ENCODE results near the gene DISP2.

DISP2 gene

GRCh38 chr15:40382580-40383456, 24.8 kb downstream of the DISP2 start, which contains the start of gene KNSTRN:
Gene KNSTRN (plus strand): TSS chr15:40382721. CDS start chr15:40382836, 115 bp downstream.
- DNase-seq (ENCODE audit: low read depth in 2 of 3, low spot score in 1 of 3) = peak; percentile 90 to 95 (median 91)

- no peak for DNase-seq (ENCODE audit: low read depth in 2 of 3, low spot score in 1 of 3)
Measured at GRCh38 chr15:40386480-40386879, 28.5 kb downstream of the DISP2 start.

- no peak for DNase-seq (ENCODE audit: low read depth in 2 of 3, low spot score in 1 of 3)
Measured at GRCh38 chr15:40388941-40389823, 31.2 kb downstream of the DISP2 start.

- DNase-seq (ENCODE audit: low read depth in 2 of 3, low spot score in 1 of 3) = no peak
Measured at GRCh38 chr15:40389824-40390595, 32.0 kb downstream of the DISP2 start.

- DNase-seq (ENCODE audit: low read depth in 2 of 3, low spot score in 1 of 3) = no peak
Measured at GRCh38 chr15:40392986-40393948, 35.2 kb downstream of the DISP2 start.

- DNase-seq (ENCODE audit: low read depth in 2 of 3, low spot score in 1 of 3) = no peak
Measured at GRCh38 chr15:40397688-40398412, 39.8 kb downstream of the DISP2 start.

GRCh38 chr15:40398413-40398873, 40.4 kb downstream of the DISP2 start:
- DNase-seq (ENCODE audit: low read depth in 2 of 3, low spot score in 1 of 3) = no peak

GRCh38 chr15:40399370-40399769, 41.4 kb downstream of the DISP2 start:
- no peak for DNase-seq (ENCODE audit: low read depth in 2 of 3, low spot score in 1 of 3)

- DNase-seq (ENCODE audit: low read depth in 2 of 3, low spot score in 1 of 3) = peak; percentile 81 to 89 (median 85)
Measured at GRCh38 chr15:40405501-40406381, 47.7 kb downstream of the DISP2 start, which contains the start of gene IVD. Gene IVD (plus strand): TSS chr15:40405795. CDS start chr15:40405828, 33 bp downstream.

- DNase-seq (ENCODE audit: low read depth in 2 of 3, low spot score in 1 of 3) = no peak
Measured at GRCh38 chr15:40407330-40407990, 49.4 kb downstream of the DISP2 start.

GRCh38 chr15:40409366-40409765, 51.3 kb downstream of the DISP2 start:
- DNase-seq (ENCODE audit: low read depth in 2 of 3, low spot score in 1 of 3) = no peak

GRCh38 chr15:40410476-40410875, 52.5 kb downstream of the DISP2 start:
- DNase-seq (ENCODE audit: low read depth in 2 of 3, low spot score in 1 of 3) = no peak

- DNase-seq (ENCODE audit: low read depth in 2 of 3, low spot score in 1 of 3) = no peak
Measured at GRCh38 chr15:40412095-40412759, 54.2 kb downstream of the DISP2 start.

GRCh38 chr15:40413036-40413435, 55.0 kb downstream of the DISP2 start:
- no peak for DNase-seq (ENCODE audit: low read depth in 2 of 3, low spot score in 1 of 3)

- no peak for DNase-seq (ENCODE audit: low read depth in 2 of 3, low spot score in 1 of 3)
Measured at GRCh38 chr15:40414816-40415215, 56.8 kb downstream of the DISP2 start.

- DNase-seq (ENCODE audit: low read depth in 2 of 3, low spot score in 1 of 3) = no peak
Measured at GRCh38 chr15:40415226-40415625, 57.2 kb downstream of the DISP2 start.

- no peak for DNase-seq (ENCODE audit: low read depth in 2 of 3, low spot score in 1 of 3)
Measured at GRCh38 chr15:40416056-40416455, 58.0 kb downstream of the DISP2 start.
